Germinal center (tissue), 1 donor: Measurements from ENCODE around the gene FSD1.

Source experiments
- DNase-seq: peaks from one replicate; pipeline ENCODE4 v3.0.0; 2012; ENCODE audit warnings: mixed read lengths, low spot score

FSD1 gene

DNA sequence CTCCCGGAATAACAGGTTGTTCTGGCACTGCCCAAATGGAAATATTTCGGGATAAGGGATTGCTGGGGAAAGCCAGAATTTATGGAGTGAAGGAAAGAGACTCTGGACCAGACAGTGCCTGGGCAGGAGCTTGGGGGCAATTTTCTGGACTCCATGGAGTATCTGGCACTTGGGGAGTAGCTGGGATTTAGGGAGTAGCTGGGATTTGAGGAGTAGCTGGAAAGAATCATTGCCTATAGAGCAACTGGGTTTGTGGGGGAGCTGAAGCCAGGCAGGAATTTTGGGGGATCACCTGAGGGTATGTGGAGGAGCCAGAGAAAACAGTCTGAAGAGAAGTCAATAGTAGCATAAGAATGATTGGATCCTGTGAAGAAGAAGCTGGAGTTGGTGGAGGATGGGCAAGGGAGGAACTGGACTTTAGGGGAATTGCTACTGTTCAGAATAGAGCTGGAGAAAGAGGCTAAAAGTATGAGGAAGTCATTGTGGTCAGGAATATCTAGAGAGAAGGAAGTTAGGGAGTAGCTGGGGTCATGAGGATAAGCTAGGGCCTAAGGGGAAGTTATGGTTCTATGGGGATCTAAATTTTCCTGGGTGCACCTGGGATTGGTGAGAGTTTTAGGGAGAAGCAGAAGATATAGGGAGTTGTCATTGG, 14.8 kb downstream of the FSD1 start:
- DNase-seq = no peak

DNA sequence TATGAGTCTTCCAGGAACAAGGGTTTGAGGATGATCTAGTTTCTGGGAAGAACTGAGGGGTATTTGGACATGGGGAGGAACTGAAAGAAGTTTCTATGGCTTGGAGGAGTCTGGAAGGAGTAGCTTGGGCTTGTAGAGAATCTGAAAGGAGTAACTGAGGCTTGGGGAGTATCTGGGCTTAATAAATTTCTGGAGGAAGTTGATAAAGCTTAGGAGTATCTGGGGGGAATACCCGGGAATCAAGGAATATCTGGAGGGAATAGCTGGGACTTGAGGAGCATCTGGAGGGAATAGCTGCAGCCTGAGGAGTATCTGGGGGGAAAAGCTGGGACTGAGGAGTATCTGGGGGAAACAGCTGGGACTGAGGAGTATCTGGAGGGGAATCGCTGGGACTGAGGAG, 16.0 kb downstream of the FSD1 start:
- DNase-seq = no peak

DNA sequence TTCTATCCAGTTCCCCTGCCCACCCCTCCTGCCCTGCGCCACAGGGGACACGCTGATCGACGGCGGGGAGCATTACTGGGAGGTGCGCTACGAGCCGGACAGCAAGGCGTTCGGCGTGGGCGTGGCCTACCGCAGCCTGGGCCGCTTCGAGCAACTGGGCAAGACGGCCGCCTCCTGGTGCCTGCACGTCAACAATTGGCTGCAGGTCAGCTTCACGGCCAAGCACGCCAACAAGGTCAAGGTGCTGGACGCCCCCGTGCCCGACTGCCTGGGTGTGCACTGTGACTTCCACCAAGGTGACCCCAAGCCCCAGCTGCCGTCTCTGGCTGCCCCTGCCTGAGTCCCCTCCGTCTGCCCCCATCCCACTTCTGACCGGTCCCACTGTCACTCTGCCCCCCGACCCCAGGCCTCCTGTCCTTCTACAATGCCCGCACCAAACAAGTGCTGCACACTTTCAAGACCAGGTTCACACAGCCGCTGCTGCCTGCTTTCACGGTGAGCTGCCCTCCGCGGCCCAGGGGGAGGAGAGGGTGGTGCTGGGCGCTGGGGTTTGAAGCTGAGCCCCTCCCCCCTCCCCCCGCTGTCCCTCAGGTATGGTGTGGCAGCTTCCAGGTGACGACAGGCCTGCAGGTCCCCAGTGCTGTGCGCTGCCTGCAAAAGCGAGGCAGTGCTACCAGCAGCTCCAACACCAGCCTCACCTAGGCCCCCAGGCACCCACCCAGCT, 18.7 kb downstream of the FSD1 start:
- DNase-seq = no peak

DNA sequence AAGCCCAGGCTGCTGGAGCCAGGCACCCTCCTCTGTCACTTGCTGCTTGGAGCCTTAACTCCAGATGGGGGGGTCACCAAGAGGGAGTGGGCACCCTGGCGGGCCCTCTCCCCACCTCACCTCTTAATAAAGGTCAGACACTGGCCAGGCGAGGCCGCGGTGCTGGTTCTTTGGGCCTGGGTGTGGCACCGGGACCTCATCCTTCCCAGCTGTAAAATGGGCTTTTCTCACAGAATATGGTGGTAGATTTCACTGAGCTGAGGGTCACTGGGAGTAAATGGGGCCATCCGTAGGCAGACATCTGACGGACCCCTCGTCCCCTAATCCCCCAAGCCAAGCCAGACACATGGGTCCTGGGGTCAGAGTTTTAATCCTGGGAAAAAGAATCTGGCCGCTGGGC, 19.3 kb downstream of the FSD1 start:
- no peak for DNase-seq

DNA sequence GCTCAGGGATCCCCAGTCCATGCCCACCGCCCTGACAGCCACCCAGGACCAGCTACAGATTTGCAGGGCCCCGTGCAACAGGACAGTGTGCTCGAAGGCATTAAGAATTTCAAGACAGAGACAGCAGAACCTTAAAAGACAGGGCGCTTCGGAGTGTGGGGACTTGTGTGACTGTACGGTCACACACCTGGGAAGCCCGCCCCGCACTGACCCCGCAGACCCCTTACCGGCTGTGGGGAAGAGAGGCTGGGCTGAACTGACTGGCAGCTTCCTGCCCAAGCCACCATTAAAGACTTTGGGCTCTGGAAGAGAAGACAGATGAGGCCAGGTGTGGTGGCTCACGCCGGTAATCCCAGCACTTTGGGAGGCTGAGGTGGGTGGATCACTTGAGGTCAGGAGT, 19.8 kb downstream of the FSD1 start:
- no peak for DNase-seq

DNA sequence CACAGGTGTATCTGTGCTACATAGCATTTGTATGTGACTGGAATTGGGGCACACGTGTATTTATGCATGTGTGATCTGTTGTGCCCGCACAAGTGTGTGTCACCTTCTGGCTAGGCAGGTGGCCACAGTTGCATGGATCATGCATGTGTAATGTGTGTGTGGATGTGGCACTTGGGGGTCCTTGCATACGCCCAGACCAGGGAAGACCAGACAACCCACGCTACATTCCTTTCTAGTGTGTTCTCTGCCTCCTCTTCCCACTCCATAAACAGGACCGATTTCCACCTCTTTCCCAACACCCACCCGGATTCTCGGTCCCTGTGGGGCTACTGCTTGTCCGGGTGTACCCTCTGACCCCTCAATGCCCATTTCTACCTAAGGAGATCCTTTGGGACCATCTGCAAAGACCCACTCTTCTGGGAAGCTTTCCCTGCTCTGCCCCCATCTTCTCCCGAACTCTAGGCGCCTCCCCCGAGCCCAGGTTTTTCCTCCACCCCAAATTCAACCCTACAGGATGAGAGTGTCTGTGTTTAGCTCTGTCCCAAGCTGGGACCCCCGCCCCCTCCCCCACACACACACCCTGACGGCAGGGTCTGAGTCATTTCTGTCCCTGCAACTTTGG, 21.9 kb downstream of the FSD1 start:
- DNase-seq = no peak

DNA sequence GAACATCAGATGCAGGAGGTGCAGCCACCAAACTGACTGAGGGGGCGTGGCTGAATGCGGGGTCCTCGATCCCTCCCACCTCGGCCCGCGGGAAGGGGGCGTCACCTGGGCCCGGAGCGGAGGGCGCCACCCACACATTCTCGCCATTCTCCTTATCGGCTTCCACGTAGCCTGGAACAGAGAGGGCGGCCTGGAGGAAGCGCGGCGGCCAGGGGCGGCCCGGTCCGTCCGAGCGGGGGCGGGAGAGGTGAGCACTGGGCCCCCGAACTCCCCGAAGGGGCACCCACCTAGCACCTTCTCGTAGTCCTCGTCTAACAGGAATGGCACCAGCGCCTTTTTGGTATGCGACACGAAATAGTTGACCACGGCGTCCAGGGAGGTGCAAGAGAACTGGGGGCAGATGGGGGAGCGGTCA, 22.4 kb downstream of the FSD1 start:
- no peak for DNase-seq

DNA sequence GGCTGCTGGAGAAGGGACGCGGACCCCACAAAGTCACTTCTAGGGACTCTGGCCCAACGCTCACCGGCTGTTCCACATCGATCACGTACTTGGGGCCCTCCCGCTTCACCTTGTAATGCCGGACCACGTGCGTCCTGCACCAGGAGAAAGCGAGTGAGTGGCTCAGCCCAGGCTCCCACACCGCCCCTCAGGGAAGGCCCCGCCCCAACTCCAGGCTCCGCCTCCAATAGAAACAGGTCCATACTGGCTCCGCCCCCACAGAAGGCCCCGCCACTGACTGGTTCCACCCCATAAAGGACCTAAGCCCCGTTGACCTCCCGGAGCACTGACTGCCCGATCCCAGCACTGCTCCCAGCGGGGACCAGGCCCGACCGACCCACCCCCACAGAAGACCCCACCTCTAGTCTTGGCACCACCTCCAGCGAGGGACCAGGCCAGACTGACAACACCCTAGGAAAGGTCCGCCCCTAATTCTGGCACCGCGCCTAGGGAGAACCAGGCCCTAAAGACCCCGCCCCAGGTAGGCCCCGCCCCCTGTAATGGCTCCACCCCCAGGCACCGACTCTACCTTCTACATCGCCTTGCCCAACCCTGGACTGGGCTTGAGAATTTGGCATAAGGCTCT, 23.0 kb downstream of the FSD1 start:
- peak; percentile 53 for DNase-seq

DNA sequence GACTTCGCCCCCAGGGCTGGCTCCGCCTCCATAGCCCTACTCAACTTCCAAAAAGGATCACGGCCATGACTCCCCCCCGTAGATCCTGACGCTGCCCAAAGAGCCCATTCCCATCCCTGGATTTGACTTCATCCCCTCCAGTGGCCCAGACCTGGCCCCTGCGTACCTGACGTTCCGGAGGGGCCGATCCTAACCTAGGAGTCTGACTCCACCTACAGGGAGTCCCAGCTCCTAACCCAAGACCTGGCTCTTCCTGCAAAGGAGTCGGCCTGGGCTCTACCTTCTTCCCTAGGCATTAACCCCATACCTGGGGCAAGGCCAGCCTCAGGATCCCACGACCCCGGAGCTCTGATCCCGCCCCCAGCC, 23.5 kb downstream of the FSD1 start:
- DNase-seq = no peak

DNA sequence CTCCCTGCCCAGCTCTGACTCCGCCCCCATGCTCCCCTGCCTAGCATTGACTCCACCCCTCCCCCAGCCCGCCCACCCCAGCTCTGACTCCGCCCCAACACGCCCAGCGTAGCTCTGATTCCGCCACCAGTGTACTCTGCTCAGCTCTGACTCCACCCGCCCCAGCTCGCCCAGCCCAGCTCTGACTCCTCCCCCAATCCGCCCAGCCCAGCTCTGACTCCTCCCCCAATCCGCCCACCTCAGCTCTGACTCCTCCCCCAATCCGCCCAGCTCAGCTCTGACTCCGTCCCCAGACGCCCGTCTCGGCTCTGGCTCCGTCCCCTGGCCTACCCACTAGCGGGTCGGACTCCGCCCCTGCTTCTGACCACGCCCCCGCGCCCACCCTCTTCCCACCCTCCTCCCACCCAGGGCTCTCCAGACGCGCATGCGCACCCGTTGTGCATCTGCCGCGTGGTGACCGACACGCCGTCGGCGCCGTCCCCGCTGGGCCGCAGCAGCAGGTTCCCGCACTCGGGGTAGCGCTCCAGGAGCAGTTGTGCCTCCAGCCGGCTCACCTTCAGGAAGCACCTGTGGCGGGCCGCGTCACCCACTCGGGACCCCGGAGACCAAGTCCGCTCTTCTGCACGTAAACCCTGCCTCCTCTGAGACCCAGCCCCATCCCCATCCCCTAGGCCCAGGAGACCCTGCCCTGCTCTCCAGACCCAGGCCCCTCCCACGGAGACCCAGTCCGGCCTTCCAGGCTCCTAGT, 24.0 kb downstream of the FSD1 start:
- peak; percentile 95 for DNase-seq

DNA sequence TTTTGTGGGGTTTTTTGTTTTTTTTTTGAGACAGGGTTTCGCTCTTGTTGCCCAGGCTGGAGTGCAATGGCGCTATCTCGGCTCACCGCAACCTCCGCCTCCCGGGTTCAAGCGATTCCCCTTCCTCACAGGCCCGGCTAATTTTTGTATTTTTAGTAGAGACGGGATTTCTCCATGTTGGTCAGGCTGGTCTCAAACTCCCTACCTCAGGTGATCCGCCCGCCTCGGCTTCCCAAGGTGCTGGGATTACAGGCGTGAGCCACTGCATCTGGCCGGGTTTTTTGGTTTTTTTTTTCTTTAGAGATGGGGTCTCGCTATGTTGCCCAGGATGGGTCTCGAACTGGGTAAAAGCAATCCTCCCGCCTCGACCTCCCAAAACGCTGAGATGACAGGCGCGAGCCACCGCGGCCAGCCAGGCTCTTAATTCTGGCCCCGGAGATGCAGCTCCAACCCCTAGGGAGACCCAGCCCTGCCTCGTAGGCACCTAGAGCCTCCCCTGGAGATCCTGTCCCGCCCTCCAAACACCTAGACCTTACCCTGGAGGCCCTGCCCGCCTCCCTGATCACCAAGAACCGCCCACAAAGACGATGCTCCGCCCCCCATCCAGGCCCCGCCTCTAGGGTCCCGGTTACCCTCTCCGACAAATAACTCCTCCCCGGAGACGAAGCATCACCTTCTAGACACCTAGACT, 24.7 kb downstream of the FSD1 start:
- DNase-seq = peak; percentile 36

DNA sequence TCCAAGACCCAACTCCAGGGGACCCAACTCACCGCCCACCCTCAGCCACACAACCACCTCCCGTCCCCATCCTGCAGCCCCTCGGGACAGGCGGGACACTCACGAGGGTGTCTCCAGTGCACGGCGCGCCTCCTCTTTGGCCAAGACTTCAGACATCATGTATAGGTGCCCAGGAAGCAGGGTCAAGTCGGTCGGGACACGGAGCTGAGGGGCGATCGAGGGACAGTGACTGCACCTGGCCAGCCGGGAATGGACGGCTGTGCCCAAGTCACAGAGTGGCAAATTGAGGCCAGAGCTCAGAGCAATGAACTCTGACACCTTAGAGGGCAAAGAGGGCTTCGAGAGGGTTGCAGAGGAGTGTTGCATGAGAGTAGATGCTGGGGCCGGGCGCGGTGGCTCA, 25.5 kb downstream of the FSD1 start:
- DNase-seq = no peak

DNA sequence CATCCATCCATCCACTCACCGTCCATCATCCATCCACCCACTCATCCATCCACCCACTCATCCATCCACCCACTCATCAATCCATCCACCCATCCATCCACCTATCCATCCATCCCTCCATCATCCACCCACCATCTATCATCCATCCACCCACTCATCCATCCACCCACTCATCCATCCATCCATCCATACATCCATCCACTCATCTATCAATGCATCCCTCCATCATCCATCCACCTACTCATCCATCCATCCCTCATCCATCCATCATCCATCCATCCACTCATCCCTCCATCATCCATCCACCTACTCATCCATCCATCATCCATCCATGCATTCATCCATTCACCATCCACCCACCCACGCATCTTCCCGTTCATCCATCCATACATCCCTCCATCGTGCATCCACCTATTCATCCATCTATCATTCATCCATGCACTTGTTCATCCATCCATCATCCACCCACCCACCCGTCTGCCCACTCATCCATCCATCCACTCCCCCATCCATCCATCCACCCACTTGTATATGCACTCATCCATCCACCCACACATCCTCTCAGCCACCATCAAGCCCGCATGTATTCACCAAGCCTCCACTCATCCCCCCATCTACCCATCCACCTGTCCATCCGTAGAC, 30.7 kb downstream of the FSD1 start:
- no peak for DNase-seq

DNA sequence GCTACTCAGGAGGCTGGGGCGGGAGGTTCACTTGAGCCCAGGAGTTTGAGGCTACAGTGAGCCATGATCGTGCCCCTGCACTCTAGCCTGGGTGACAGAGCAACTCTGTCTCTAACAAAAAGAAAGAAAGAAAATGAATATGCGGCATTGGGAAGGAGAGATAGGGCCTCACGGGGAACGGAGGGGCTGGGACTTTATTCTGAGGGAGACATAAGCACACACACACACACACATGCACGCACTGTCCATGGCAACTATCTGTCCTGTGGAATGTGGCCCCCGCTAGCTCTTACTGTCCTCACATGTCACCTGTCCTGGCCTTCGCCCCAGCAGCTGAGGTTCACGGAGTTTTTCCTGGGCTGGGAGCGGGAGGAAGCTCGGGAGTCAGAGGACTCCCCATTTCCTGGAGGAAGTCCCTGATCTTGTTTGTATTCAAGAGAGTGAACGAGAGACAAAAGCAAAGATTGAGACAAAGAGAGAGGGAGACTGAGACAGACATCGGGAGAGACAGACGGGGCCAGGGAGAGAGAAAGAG, 33.6 kb downstream of the FSD1 start:
- no peak for DNase-seq

DNA sequence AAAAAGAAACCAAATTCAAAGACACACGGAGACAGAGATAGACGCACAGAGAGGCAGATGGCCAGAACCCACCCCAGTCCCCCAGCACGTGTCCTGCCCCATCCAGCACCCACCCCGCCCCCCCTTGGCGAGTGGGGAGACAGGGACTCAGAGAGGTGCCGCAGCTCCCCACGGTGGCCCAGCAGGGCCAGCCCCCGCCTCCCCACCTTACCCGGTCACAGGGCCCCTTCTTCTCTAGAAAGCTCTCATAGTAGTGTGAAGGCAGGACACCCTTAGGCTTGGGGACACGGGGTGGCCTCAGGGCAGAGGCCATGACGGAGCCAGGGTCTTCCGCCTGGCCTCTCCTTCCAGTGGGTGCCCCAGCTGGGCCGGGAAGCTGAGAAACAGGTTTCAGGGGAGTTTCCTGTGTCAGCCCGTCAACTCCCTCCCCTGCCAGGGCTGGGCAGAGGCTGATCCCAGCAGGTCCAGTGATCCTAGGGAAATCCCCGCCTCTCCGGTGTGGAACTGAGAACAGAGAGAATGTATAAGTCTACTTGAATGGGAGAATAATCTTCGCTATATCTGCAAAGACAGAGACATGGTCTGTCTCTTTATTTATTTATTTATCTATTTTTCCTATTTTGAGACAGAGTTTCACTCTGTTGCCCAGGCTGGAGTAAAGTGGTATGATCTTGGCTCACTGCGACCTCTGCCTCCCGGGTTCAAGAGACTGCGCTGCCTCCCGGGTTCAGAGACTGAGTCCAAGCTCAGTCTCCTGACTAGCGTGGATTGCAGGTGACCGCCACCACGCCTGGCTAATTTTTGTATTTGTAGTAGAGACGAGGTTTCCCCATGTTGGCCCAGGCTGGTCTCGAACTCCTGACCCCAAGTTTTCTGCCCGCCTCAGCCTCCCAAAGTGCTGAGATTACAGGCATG, 34.3 kb downstream of the FSD1 start, which contains the start of gene STAP2:
Gene STAP2, minus strand, starts transcription at position 387 of the 915 bp plus-strand sequence. Its CDS starts 74 bp downstream, at position 313.
- DNase-seq = no peak

DNA sequence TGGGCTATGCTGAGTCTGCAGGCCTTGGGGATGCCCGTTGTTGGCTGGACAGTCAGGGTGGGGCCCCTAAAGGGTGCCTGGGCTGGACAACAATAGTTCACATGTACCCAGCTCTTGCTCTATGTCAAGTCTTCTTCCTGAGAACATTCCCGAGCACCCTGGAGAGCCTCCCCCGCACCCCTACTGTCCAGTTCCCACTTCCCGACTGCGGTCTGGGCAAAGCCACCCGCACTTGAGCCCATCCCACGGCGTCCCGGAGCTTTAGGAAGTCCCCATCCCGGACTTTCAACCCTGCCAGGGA, 37.9 kb downstream of the FSD1 start:
- no peak for DNase-seq

DNA sequence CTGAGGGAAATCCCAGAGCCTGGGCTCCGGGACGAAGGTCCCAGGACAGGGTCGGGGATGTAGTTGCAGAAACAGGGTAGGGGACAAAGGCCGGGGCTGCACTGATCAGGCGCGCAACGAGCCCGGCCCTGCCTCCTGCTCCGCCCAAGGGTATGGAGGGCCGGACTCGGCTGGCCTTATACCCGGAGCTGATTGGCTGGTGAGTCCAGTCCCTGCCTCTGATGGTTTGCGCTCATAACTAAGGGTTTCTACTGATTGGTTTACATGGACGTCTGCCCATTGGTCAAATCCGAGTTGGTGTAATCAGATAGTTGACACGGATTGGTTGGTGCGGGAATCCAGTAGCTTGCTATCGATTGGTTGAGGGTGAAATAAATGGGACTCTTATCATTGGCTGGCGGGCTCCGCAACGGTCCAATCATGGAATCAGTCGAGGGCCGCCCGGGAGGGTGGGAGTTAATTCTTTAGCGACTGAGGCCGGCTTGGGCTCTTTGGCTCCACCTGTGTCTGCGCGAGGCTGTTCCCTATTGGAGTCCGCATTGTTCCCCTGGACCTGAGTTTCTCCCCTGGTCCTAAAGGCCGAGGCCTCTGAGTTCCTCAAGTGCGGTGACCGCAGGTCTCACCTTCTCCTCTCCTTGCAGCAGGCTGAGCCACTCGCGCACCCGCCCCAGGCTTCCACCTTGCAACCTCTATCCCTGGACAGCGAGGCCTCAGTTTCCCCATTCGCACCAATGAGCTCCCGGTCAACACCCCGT, 38.4 kb downstream of the FSD1 start:
- DNase-seq = peak; percentile 93

DNA sequence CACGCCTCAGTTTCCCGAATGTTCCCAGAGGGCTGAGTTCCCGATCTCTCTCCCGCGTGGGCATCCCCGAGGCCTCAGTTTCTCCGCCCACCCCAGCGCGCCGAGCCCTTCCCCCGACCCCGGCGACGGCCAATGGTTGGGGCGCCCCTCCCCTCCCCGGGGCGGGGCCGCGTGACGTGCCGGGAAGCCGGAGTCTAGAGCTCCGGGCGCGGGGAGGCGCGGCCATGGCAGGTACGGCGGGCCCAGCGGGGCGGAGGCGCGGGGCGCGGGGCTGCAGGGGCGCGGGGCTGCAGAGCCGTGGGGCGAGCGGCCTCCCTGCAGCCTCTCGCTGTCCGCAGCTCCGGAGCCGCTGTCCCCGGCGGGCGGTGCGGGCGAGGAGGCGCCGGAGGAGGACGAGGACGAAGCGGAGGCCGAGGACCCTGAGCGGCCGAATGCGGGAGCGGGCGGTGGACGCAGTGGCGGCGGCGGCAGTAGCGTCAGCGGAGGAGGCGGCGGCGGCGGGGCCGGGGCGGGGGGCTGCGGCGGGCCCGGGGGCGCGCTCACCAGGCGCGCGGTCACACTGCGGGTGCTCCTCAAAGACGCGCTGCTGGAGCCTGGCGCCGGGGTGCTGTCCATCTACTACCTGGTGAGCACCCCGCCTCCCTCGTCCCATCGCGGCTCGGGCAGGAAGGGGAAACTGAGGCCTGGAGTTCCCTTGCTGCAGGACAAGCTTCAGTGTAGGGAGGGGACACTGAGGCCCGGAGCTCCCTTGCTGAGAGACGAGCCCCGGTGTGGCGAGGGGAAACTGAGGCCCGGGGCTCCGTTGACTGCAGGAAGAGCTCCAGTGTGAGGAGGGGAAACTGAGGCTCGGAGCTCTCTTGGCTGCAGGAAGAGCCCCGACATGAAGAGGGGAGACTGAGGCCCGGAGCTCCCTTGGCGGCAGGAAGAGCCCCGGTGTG, 39.2 kb downstream of the FSD1 start, which contains the start of gene MPND:
Gene MPND, plus strand, starts transcription at position 193 of the 938 bp plus-strand sequence. Its CDS starts 32 bp downstream, at position 225.
- peak; percentile 85 for DNase-seq
